Sigmoid colon (tissue), 3 donors: ENCODE results near the gene MOCS1.

Experiments
- POLR2A ChIP-seq, 2 donors: fragments of 450-650 bp; IDR thresholded peaks; one replicate each; pipeline ENCODE4 v1.6.1; 2016; ENCODE audit warnings: antibody characterized with exemption in 2 of 2, mild to moderate bottlenecking in 2 of 2, moderate library complexity in 2 of 2
- TF ChIP-seq, protein P1 (sequence below), 4 experiments: fragments of 450-650 bp in 3 of 4; fragments of 200-600 bp in 1 of 4; IDR thresholded peaks; one replicate each; pipeline ENCODE4 v1.5.1; 2016 to 2019; ENCODE audit warnings: antibody characterized with exemption in 4 of 4, mild to moderate bottlenecking in 3 of 4, moderate library complexity in 2 of 4

DNA sequence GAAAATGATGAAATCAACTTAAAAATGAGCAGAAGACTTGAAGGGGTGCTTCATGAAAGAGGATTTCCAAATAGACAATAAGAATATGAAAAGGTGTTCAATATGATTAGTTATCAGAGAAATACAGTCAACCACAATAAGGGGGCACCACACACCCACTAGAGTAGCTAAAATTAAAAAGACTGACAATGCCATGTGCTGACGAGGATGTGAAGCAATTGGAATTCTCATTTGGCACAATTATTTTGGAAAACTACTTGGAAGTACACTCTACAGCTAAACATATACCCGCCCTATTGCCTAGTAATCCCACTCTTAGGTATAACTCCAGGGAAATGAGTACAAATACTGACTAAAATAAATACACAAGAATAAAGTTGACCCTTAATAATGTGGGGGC is 45.0 kb downstream of the MOCS1 start:
- TF ChIP-seq, protein P1, sequence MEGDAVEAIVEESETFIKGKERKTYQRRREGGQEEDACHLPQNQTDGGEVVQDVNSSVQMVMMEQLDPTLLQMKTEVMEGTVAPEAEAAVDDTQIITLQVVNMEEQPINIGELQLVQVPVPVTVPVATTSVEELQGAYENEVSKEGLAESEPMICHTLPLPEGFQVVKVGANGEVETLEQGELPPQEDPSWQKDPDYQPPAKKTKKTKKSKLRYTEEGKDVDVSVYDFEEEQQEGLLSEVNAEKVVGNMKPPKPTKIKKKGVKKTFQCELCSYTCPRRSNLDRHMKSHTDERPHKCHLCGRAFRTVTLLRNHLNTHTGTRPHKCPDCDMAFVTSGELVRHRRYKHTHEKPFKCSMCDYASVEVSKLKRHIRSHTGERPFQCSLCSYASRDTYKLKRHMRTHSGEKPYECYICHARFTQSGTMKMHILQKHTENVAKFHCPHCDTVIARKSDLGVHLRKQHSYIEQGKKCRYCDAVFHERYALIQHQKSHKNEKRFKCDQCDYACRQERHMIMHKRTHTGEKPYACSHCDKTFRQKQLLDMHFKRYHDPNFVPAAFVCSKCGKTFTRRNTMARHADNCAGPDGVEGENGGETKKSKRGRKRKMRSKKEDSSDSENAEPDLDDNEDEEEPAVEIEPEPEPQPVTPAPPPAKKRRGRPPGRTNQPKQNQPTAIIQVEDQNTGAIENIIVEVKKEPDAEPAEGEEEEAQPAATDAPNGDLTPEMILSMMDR (IDR thresholded peaks at IDR 0.05): no peak
- TF ChIP-seq POLR2A (IDR thresholded peaks at IDR 0.05): no peak
